ENCODE results near the gene LMTK2. TPM values are rescaled to one million over a fixed set of nuclear protein-coding genes. Genes with fewer than 3 reads are reported as not detected.

Gene LMTK2
- polyA plus RNA-seq, 1 donor, result 6.6 TPM

DNA sequence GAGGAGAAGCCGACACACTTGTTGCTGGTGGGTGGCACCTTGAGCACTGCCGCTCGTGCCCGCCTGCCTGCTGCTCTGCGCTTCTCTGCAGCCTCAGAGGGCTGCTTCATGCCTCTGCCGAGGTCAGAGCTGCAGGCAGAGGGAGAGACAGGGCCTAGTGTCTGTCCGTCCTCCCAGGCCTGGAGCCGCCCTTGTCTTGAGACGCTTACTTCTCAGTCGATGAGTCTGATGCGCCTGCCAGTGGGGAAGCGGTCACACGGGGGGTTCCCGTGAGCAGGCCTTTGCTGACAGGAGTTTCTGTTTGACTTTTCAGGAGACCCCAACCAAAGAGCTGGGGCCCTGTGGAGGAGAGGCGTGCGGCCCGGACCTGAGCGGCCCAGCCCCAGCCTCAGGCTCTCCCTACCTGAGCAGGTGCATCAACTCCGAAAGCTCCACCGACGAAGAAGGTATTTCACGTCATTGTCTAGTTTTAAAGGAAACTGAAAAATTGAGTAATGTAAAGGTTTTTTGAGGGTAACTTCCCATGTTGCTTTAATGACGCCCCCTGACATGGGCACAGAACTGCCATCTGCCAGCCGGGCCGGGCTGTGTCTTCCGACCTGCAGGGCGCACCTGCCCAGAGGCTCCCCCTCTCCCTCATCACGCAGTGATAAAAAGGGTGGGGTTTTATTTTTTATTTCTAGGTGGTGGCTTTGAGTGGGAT lies 96.8 kb downstream of the LMTK2 start:
- no peak for DNase-seq (ENCODE audit: low read depth)

DNA sequence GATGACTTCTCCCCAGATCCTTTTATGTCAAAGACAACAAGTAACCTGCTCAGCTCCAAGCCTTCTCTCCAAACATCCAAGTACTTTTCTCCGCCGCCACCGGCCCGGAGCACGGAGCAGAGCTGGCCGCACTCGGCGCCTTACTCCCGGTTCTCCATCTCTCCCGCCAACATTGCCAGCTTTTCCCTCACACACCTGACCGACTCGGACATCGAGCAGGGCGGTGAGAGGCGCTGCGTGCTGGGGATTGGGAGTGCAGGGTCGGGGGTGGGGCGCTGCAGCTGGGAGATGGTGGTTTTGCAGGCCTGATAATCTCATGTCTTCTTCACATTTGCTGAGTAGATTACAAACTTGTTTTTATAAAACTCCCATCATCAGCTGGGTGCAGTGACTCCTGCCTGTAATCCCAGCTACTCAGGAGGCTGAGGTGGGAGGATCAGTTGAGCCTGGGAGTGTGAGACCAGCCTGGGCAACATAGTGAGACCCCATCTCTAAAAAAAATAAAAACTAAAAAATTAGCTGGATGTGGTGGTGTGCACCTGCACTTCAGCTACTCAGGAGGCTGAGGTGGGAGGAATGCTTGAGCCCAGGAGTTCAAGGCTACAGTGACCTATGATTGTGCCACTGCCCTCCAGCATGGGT lies 97.4 kb downstream of the LMTK2 start:
- DNase-seq (ENCODE audit: low read depth), result no peak

DNA sequence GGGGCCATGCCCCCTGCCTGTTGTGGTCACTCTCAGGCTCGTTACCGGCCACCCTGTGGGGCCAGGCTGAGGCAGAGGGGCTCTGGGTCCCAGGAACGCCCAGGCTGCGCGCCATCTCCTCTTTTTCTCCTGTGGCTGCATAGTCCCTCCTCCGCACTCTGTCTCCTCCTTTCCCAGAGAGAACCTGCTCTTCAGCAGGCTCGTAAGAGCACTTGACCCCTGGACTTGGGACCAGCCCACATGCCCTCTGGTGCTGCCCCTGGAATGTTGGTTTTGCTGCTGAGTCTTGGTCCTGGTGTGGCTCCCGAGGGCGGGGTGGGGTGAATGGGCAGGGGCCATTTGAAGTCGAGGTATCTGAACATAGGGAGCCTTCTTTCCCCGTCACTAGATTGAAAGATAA lies 98.0 kb downstream of the LMTK2 start:
- DNase-seq (ENCODE audit: low read depth), result no peak

DNA sequence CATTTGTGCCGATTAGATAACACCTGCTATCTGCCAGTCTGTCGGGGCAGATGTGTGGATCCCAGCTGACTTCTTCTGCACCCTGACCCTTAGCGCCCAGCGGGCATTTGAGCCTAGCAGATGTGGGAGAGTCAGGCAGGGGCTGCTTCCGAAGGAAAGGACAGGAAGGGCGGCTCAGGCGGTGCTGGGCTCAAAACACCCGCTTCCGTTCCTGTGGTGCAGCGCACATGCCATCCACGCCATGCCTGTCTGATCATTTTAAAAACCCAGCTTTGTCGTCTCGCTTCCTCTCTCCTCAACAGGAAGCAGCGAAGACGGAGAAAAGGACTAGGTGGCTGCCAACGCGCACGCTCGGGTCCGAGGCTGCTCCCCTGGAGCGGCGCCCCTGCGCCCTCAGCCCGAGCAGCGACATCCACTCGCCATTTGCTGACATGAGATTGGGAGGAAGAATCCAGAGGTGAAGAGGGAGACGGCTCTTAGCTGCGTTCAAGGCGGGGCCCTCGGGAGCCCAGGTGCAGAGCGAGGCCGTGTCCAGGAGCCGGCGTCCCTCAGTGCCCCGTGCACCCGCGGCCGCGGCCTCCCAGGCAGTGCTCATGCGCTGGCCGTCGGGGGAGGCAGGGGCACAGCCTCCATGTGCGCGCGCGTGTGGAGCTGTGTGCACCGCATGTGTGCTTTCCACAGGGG lies 98.6 kb downstream of the LMTK2 start:
- no peak for DNase-seq (ENCODE audit: low read depth)

DNA sequence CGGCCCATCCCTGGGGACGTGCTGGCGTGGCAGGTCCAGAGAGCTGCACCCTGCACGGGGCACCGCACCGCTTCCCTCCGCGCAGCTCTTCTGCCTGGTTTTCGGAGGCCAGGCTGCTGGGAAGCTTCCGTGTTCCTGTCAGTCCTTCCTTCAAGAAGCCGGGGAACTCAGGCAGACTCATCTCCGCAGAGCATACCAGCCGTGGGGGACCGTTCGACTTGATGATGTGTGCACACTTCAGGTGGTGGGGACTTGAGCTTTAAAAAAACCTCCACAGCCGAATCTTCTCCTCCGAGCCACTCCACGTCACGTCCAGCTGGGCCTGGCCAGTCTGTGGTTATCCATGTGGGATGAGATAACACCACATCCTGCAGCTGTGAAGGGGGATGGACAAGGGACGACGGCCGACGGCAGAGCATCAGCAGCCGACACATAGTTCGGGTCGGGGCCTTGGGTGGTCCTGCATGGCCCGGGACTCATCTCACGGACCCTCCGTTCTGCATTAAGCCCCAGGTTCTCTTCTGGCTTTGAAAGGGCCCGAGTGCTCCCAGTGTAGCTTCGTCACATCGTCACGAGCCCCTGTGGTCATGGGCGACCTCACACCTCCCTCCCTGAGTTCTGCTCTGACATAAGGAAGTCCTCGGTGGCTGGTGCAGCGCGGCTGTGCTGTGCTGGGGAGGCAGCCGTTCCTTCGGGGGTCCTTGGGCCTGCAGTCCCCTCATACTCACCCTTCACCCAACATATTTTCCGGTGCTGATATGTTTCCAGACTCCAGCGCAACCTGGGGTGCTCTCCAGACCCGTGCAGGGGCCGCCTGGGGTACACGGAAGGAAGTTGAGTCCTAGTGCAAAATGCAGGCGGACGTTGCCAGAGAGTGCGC lies 100.0 kb downstream of the LMTK2 start:
- DNase-seq (ENCODE audit: low read depth), result no peak

DNA sequence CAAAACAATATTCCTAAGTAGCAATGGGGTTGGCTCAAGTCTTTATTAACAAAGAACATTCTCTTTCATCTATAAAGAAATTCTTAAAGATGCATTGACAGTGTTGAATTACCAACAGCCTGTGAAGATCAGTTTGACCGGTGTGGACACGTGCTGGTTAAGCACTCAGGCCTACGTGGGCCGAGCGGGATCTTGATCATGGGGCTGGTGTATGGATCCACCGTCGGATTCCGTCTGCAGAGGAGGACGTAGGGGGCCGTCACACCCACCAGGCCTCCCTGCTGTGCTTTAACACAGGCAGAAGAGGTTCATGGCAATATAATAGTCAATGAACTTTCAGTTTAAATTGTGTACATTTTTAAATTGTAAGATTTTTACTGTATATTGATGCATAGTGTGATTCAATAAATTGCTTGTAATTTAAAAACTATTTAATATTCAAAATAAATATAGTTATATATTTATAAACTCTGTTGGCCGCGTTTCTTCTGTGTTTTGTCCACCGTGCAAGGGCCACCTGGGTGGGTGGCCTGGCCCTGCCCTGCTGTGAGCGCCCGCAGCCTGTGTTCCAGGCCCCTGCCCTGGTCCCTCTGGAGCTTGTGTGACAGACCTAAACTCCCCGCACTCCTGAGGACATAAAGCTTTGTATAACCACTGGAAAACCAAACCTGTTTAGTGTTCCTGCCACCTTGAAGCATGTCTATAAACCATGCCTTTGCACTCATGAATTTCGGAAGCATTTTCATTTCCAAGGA lies 102.7 kb downstream of the LMTK2 start:
- no peak for DNase-seq (ENCODE audit: low read depth)

DNA sequence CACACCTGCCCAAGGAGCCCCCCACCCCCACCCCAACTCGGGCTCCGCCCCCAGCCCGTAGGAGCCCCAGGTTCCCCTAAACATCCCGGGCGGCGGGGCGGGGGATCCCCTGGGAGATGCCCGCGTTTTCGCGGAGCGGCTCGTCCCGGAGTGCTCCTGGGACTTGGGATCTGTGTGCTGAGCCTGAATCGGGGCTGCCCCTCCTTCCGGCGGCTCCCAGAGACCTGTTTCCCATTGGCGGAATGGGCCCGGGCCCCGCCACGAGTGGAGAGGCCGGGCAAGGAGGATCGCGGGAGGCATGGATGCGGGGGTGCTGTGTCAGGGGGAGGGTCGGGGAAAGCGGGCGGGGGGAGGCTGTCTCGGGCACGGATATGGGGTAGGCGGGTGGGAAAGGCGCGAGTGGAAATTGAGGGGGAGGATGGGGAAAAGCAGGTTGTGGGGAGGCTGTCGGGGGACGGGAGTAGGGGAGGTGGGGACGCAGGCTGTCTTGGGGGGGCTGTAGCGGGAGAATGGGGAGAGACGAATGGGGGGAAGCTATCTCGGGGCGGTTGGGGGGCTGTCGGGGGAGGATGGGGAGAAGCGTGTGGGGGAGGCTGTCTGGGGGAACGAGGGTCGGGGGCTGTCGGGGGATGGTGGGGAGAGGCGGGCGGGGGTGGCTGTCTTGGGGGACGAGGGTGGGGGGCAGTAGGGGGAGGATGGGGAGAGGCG lies 104.0 kb downstream of the LMTK2 start:
- DNase-seq (ENCODE audit: low read depth), result no peak

DNA sequence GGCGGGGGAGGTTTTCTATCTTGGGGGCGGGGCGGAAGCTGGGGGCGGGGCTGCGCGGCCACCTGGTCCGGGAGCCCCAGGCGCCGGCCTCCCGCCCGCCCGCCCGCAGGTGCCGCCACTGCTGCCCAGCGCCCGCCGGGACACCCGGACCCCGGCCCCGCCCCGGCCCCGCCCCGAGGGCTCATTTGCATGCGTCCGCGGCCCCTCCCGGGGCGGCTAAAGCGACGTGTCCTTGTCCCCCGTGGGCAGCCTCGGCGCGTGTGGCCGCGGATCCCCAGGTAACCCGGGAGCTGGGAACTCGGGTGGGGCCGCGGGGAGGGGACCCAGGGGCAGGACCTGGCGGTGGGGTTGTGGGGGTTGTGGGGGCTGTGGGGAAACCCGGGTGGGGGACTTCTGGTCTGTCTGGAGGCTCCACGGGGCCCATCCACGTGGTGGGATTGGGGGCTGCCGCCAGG lies 104.6 kb downstream of the LMTK2 start, which contains the start of gene BHLHA15:
Gene BHLHA15, plus strand, starts transcription at position 219 of the 455 bp plus-strand sequence. CDS start 871 bp downstream, outside the sequence.
- DNase-seq (ENCODE audit: low read depth), result no peak

DNA sequence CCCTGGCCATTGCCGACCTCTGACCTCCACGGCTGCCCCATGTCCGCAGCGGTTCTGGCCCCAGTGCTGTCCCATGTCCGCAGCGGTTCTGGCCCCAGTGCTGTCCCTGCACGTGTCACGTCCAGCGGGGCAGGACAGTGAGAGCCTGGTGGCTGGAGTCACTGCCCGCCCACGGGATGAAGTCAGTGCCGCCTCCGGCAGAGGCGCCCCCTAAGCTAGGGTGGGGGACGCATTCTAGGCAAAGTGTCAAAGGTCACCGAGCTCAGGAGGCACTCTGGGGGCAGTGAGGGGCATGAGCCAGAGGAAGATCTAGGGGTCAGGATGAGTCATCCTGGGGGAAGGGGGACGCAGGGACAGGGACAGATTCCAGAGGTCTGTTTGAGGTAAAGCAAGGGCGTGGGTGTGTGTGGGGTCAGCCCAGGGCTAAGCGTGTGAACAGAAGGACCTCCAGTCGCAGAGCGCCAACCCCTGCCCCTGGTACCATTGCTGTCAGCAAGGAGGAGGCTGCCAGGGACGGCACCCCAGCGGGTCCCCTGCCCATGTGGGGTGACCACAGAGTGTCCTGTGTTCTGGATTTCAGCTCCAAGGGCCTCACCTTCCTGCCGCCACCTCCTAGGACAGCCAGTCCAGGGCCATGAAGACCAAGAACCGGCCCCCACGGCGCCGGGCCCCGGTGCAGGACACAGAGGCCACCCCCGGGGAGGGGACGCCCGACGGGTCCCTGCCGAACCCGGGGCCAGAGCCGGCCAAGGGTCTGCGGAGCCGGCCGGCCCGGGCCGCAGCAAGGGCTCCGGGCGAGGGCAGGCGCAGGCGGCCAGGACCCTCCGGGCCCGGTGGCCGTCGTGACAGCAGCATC lies 105.2 kb downstream of the LMTK2 start:
- DNase-seq (ENCODE audit: low read depth), result no peak

DNA sequence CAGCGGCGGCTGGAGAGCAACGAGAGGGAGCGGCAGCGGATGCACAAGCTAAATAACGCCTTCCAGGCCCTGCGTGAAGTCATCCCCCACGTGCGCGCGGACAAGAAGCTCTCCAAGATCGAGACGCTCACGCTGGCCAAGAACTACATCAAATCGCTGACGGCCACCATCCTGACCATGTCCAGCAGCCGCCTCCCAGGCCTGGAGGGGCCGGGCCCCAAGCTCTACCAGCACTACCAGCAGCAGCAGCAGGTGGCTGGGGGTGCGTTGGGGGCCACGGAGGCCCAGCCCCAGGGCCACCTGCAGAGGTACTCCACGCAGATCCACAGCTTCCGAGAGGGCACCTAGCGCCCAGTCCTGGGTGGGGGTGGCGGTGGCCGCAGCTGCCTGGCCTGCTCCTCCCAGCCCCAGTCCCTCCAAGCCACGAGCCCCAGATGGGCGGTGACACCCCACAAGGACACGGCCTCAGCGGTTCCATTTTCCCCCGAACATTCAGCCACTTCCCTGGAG lies 105.9 kb downstream of the LMTK2 start:
- no peak for DNase-seq (ENCODE audit: low read depth)

DNA sequence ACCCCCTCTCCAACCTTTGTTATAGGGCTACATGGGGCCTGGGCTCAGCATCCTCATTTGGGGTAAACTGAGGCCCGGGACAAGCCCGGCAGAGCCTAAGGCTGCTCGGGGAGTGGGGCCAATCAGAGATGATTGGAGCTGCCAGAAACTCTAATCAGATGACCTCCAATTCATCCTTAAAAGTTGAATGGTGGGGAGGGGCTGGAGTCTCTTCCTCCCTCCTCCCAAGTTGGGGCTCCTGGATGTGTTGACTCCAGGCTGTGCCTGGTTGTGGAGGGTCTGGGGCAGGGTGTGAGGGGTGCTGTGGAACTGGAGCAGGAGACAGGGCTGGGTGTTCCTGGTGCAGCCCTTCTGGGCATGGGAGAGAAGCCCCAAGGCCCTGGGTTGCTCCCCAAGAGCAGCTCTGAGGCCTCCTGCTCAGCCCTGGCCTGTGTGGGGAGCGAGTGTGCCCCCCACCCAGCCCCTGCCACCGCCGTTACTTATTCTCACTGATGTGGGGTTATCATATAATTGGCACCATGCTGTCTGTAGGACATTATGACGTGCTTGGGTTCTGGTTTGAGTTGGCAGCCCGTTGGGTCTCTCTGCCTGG lies 106.7 kb downstream of the LMTK2 start:
- no peak for DNase-seq (ENCODE audit: low read depth)

DNA sequence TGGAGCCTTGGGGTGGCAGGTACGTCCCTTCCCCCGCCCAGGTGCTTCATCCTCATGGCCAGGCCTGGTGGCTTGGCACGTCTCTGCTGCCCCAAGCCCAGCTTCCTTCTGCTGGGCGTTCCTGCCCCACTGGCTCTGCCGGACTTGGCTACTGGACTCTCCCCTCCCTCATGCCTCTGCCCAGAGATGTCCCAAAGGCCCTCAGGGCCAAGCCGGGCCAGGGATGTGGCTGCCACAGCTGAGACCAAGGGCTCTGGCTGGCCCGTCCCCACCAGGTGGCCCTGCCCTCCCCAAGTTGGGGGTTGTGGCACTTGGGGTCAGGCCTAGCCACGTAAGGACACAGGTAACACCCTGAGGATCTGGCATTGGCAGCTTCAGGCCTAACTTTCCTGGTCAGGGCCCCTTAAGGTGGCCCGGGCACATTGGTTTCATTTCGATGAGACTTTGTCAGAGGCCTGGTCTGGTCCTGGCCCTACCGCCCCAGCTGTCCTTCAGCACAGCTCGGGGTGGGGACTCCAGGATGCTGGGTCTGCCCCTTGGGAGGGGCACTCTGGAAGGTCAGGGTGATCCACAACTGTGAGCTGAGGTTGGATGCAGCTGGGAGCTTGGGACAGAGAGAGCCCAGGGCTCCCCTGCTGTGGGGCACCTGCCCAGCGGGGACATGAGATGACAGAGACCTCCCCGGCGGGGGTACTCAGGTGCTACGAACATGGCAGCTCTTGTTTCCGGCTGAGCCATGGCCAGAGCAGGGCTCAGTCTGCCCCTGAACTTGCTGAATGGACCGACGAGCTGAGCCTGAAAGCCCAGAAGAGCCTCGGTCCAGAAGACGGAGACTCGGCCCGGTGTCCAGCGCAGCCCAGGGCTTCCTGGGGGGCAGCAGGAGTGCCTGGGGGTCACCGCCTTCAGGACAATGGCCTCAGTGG lies 107.5 kb downstream of the LMTK2 start:
- no peak for DNase-seq (ENCODE audit: low read depth)

DNA sequence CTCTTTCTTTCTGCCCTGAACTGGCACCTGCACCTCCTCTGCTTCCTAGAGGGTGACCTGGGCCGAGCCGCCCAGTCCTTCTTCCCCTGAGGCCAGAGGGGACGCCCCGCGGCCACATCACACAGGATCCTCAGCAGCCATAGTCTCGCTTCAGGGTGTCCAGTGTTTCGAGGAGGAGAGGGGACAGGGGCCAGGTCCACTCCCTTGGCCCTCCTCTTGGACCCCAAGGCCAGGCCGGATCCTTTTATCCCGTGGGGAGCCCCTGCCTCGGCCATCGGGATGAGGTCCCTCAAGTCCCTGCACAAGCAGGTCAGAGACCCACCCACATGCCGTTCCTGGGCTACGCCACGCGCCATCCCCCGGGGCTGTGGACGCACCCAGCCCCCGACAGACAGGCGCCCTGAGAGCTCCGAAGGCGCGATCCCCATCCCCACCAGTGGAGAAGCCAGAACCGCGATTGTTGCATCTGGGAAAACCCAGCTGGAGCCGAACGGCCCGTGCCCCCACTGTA lies 108.2 kb downstream of the LMTK2 start:
- DNase-seq (ENCODE audit: low read depth), result no peak

DNA sequence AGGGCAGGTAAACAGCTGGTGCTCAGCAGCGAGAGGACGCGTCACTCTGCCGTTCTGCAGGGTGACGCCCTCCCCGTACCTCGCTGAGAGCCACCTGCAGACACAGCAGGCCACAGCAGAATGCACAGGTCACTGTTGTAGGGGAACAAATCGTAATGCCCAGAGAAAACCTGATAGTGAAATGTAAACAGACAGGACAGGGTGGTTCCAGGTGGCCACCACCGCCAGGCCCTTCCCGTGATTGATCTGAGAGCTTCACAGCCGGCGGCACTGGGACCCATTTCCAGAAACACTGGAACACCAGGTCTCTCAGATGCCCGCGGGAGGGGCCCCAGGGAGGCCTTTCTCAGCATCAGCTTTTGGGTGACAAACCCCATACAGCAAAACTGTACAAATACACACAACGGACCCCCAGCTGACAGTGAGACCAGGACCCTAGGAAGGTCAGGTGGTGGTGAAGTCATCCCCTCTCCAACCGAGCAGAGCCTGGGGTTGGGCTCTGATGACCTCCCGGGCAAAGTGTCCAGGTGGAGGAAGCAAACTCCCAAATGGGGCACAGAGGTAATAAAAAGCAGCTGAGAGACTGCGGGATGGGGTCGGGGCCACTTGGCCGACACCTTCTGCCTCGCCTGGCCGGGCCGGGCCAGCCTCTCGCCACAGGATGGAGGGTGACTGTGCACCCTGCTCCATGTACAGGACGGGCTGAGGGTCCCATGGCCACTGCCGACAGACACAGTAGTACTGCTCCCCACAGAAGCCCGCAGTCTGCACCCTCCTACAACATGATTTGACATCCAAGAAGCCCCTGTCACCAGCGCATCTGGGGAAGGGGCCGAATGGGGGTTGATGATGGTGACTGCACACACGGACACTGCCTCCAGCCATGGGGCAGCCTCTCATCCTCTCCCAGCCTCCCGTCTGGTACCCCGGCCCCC lies 109.2 kb downstream of the LMTK2 start:
- no peak for DNase-seq (ENCODE audit: low read depth)

DNA sequence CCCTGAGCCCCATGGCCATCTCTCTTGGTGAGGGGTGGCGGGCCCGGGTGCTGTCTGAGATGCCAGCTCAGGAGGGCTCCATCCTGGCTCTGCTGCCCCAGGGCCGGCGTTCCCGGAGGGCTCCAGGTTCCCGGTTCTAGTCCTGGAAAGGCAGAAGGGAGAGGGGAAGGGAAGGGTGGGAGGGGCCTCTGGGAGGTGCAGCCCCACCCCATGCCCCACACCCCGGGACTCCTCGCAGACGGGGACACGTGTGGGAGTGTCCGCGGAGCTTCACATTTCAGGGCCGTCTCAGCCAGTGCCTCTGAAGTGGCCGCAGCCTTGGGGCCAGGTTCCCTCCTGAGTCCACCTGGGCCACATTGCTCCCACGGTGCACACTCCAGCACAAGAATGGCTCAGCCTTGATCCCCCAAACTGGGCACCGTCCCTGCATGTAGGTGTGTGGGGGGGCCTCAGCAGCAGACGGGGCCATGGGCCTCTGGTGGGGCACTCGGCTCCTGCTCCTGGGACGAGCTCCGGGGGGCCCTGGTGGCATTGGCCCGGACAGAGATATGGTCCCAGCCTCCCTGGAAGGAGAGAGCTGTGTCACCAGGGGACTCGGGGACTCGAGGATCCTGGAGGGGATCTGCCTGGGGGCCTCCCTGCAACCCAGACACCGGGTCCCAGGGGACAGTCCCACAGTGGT lies 110.4 kb downstream of the LMTK2 start:
- no peak for DNase-seq (ENCODE audit: low read depth)
